Activated T-helper 1 cell treated with Interleukin-2 at 50 U/mL for 16 hours (primary cell): ENCODE measurements around the gene RARB.

Source experiments
- DNase-seq: peaks from one replicate; pipeline ENCODE4 v3.0.0-alpha.2; 2020; ENCODE audit warnings: low read depth

RARB gene

DNA sequence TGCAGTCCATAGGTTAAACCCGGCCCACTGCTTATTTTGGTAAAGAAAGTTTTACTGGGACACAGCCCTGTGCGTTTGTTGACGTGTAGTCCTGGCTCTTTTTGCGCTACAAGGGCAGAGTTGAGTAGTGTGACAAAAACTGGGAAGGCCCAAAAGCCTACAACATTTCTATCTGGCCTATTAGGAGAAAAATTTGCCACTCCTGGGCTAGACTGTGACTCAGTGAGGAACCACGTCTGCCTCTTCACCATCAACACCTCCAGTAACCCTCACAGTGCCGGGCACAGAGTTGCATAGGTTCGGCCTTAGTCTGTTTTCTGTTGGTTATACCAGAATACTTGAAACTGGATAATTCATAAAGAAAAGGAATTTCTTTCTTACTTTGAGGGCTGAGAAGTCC lies 126.3 kb downstream of the RARB start:
- no peak for DNase-seq

DNA sequence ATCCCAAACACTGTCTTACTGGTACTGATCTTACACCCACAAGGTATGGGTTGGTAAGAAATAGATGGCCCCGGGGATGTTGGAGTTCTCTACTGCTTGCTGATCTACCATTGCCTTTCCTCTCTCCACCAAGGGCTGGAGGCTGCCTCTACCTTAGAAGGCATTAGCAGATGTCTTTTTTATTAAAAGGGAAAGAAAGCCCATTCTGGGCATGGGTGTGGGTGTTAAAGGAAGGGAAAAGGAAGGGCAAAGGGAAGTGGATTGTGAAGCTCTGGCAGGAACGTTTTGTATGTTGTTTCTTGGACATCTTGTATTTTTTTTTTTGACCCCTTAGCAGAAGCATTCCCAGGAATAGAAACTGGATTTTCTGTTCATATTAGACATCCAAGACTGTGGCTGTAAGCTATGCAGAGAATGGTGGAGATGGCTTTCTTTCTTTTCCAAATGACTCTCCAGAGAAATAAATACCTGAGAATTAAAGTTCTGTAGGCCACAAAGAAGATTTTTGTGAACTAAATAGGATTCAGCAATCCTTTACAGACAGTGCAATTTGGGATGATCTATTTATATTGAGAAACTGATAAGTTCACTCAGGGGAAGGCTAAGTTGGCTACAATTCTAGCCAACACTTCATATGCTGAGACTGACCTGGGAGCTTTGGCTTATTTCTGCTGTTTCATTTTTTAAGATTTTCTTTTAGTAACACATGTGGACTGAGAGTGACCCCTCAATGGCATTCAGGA lies 127.8 kb downstream of the RARB start:
- no peak for DNase-seq

DNA sequence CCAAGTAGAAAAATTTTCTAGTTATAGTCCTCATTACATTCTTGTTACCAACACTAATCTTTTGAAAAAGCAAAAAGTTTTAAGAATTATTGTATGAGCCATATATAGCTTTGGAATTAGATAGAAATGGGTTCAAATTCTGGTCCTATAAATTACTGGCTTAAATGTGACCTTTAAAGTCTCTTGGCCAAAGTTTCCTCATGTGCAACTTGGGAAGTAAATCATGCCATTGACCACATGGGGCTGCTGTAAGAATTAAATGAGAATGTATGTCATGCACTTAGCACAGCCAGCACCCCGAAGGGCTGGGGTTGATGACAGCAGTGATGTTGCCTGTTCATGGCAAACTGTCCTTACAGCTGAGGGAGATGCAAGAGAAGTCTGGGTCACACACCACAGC lies 128.4 kb downstream of the RARB start:
- no peak for DNase-seq

DNA sequence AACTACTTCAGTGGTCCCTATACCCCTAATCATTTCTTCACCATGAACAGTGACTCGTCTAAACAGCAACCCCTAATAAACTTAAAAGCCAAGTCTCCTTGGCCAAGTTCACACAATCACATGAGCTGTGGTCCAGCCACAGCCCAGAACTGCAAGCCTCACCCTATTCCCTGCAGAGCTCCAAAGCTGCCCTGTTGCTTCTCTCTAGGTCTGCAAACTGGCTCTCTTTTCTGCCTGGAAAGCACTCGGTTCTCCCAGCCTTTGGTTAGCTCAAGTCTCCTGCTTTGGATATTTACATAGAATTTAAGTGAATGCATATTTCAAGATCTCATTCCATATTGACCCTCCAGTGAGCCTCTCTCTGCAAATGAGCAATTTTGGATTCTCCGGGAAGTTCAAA lies 129.6 kb downstream of the RARB start:
- no peak for DNase-seq

DNA sequence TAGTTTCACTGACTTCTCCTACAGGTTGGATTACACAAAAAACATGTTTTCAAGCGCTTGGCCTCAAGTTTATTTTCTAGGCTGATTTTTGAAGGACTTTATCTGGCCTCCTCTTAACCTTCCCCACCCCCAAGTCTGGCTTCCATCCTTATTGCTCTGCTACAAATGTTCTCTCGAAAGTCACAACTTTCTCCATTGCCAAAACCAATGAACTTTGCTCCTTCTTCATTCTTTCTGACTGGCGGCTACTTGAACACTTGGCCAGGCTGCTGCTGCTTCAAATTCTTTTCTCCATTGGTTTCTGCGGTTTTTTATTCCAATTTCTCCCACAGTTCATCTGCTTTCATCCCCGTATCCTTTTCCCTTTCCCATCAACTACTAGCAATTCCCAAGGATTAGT lies 130.1 kb downstream of the RARB start:
- DNase-seq, result no peak

DNA sequence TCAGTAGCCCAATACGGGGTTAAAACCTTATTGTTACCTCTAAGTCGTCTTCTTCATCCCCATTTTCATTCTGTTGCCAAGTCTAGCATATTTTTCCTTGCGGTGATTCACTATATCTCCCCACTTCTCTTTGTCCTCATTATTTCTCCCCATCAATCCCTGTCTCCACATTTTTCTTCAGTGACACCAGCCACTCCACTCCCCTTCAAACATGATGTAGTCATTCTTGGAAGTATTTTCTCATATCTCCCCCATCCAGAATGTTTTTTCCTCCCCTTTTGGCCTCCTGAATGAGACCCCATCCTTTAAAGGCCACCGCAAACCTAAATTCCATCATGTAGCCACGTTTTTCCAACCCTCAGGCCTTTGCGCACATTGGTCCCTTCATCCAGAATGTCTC lies 130.7 kb downstream of the RARB start:
- no peak for DNase-seq

DNA sequence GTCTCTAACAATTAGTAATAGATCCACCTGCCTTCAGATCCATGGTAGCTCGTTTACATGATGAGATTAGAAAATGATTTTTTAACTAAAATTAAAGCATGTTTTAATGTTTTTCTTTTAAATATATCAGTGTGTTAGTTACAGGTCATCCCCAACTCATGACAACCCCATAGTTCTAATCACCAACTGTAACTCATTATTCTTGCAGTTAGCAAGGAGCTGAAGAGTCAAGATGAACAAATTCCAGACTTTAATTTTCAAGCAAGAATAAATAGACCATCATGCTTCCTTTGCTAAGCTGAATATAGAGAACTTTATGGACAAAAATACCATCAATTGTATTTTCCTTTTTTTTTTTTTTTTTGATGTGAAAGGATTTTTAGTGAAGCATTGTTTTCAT lies 135.5 kb downstream of the RARB start:
- DNase-seq, result no peak

DNA sequence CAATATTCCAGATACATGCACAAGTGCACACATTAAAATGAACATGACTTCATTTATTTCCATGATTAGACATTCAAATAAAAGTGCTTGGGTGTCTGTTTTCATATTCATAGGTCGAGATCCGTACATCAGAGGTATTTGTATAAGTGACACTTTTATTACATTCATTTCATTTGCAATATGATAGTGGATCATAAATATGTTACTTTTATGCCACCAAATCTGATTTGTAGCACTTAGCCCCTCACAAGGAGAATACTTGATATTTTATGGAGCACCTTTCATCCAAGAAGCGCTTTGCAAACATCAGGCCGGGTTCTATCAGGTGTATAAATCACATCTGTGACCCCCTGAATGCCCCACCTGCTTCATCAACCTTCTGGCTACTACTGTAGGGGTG lies 136.0 kb downstream of the RARB start:
- no peak for DNase-seq

DNA sequence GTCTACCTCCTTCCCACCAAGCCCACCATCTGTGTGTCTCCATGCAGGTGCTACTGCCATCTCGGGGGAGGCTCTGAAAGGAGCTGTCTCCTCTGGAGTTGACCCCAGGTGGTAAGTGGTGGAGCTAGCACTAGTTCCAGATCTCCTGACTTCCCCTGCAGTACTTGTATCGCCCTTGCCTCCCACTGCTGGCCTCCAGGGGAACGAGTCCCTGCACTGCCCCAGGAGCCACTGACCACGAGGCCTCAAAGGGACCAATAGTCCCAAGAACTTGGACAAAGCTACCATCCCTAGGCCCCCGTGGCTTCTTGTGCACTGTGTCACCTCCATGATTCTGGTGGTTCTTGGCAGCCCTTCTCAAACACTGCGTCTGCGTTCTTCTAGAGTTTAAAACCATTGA lies 137.7 kb downstream of the RARB start:
- DNase-seq, result no peak

DNA sequence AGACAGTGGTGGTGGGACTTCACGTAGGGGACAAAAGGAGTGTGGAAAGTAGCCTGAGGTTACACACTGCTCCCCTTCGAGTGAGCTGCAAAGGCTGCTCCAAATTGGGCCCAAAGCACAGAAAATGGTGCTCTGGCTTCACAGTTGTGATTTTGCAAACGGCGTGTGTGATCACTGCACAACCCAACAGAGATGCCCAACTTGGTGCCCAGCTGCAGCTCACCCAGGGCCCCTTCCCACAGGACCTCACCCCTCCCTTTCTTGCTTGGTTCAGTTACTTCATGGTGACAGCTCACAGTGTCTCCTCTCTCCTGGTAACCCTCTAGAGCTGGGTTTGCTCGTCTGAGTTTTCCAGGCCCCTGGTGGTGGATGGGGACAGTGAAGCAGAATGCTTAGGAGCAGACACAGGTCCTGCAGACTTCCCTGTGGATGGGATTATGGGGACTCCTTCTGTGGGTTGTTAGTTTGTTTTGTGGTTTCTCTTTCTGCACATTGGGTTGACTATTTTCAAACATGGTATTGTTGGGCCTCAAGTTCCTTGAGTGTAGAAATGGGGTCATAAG lies 138.4 kb downstream of the RARB start:
- DNase-seq, result no peak

DNA sequence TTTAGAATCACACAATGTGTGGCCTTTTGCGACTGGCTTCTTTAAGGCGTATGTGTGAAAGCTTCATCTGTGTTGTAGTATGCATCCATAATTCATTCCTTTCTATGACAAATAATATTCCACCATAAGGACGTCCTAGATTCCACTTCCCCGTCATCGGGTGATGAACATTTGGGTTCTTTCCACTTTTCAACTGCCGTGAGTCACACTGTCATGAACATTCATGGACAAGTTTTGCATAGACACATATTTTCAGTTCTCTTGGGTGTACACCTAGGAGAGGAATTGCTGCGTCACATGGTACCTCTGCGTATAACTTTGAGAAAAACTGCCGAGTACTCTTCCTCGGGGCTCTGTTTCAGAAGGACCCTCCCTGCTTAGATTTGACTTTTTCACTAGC lies 139.3 kb downstream of the RARB start:
- DNase-seq, result no peak

DNA sequence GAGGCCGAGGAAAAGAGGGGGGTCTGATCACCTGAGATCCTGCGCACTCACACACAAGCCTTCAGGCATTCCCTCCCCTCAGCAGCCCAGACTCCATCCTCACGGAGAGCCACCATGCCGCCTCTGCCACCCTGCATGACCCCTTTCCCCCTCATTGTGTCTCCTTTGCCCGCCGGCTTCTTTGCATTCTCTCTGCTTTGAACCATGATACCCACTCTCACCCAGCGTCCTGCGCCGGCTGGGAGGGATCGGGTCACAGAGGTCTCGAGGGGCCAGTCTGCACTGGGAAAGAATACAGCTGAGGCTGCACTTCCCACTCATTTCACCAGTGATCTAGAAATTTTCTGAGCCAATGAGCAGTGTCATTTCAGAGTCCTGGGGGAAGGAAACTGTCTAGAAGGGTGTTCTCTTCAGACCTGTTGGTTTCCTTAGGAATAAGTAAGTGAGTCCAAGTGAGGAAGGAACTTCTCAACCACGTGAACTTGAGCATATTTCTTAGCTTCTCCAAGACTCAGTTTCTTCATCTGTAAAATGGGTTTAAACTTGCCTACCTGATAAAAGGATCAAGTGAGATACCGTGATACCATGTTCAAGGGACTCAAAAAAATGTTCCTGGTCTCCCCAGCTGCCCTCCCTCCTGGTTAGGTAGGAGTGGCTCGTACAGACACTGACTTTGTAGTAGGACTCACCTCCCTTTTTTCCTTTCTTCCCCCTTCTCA lies 139.9 kb downstream of the RARB start:
- DNase-seq, result no peak

DNA sequence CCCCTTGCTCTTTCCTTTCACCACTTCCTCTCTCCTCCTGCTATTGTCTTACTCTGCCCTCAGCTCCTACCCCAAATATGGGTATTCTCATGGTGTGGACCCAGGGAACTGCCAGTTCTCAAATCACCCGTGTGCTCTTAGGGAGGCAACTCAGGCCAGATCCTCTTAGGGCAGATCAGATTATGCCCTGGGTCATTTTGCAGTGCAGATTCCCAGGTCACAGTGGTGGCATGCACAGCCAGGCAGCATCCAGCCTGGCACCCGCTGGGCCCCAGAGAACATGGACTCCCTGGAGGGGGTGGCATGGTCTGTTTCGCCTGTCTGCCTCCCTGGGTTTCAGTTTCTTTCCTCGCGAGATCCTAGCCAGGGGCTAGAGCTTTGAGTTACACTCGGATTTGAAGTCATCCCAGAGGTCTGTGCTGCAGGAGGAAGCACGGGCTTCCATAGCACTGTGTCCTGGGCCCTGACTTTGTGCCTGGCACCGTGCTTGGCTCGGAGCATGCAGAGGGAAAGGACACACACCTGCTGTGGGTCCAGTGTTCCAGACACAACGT lies 140.5 kb downstream of the RARB start:
- no peak for DNase-seq

DNA sequence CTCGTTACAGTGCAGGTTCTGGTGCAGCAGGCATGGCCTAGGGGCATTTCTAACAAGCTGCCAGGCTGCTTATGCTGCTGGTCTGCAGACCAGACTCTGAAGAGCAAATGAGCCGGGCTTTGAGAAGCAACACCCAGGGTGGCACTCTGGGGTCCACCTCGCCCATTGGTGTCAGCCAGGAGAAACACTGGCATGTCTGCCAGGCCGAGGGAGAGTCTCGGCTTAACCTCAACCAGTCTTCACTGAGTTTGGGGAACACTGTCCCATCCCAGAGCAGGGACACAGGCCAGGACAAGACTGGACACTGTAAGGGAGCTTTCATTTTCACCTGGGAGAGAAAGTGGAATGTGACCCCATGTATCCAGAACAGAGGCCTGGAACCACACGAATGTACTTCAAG lies 143.2 kb downstream of the RARB start:
- no peak for DNase-seq

DNA sequence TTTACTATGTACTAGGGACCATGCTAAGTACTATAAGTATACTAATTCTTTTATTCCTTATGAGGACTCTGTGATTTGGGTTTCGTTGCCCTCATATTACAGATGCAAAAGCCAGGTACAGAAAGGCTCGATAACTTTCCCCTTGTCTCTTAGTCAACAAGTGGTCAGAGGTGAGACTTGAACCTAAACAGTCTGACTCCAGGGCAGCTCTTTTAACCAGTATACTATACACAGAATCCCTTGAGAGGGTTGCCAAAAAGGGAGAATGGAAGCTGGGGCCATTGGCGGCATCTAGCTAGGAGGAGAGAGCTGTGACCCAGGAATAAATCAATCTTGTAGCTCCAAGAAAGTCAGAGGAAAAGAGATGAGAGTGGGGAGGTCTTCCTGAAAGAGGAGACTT lies 144.3 kb downstream of the RARB start:
- DNase-seq, result no peak

DNA sequence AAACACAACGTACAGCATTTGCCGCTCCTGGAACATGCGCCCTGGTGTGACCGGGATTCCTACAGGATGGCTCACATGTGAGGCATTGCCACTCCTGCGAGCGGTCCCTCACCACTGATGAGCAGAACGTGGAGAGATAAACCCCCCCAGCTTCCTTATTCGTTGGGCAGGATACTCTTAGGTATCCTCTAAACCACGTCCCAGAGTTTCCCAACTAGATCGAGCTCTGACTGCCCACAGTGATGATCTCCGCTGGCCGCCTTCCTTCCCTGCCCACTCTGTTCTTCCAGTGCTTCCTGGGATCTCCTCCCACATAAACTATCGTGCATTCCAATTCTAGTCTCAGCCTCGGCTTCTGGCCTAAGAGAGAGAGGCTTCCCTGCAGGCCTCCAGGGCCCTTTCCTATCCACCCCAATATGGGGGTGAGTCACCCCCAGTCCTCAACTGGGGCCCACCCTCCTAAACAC lies 144.9 kb downstream of the RARB start:
- DNase-seq, result no peak

DNA sequence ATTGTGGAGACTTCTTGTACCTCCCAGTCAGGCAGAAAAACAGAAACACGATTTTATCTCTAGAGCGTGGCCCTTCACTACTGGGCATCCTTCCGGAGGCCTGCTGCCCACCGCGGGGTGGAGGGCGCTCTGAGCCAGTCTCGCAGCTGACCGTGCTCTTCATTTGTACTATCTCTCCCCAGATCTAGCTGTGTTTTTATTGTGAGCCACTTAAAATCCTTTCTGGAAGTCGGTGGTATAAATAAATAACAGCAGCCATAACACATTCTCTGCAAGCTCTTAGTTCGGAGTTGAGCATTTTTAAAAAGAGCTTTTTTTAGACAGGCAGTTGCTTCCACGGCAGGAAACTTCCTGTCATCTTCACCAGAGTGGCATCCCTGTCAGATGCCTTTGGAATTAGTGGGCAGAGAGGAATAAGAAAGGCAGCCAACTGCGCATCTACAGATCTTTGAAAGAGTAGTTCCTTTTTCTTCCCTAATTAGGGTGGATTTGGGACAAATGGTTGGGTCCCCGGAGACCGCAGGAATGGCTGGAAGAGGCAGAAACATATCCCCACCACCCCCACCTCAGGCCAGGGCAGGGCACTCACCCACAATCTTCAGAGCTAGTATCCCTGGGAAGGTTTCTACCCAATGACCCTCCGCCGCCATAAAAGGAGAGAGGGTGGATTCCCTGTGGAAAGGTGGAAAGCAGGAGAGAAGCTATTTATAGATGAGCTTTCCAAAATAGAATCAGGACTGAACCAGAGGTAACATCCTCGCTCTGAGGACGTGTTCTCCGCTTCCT lies 145.5 kb downstream of the RARB start:
- DNase-seq, result no peak

DNA sequence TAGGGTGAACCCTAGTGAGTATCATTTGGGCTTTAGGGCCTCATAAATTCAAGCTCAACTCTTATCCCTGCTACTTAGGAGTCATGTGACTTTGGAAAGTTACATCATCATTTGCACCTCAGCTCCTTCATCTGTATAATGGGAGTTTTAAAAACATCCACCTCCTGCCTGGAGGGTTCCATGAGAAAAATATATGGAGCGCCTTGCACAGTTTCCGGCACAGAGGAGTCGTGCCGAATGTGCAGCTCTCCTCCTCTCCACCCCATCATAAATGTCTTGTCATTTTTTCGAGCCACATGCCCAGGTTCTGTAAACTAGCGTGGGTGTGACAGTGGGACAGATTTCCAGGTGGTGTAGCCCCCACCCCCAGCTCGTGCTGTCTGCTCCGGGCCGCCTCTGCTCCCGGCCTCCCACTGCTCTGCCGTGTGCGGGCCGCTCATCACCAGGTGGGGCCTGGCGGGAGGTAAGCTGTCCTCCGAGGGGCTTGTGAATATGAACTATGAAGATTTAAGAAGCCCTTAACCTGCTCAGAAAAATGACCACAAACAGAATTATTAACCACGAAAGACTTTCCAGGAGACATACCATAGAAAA lies 146.2 kb downstream of the RARB start:
- DNase-seq, result no peak

DNA sequence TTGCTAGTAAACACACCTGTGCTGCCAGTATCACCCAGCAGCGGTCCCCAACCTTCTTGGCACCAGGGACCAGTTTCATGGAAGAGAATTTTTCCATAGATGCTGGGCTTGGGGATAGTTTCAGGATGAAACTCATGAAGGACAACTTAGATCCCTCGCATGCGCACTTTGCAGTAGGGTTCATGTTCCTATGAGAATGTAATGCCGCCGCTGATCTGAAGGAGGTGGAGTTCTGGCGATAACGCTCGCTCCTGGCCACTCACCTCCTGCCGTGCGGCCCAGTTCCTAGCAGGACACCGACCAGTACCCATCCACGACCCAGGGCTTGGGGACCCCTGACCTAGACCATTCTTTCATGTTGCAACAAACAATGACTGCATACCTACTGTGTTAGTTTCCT lies 146.9 kb downstream of the RARB start:
- no peak for DNase-seq

DNA sequence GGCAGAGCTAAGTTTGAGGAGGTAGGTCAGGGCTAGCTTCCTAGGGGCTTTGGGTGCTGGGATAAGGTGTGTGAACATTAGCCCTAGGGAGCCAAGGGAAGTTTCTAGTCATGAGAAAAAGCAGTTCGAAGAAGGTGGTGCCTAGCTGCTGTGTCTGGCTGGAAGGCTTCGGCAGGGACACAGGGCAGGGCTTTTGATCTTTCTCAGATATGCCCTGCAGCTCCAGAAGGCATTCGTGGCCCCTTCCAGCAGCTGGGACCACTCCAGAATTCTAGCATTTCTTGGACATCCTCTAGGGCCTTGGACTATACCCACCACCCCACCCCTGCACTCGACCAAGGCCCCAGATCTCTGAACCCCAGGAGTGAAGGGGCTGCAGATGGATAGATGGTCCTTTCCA lies 148.1 kb downstream of the RARB start:
- DNase-seq, result no peak

DNA sequence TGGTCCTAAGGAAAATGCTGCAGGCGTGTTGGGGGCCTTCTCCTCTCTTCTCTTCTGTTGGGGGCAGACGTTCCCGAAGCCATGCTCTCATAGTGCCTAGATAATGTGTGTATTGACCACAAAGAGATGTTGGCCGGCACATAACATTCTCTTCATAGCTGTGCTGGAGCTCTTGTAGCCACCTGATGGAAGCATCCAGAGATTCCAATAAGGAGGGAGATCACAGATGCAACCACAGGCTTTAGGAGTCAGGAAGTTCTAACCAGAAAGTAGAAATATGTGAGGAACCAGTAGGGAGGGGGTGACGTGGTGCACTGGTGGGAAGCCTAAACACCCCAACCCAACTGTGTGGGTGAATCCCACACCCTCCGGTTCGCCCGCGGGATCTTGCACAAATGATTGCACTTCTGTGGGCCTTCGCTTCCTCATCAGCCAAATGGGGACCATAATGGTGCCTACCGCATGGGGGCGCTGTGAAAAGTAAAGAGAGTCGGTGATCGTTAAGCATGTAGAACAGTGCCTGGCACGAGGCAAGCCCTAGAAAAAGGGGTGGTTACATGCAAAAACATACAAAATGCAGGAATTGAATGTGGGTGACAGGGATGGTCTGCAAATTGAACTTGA lies 148.9 kb downstream of the RARB start:
- no peak for DNase-seq

DNA sequence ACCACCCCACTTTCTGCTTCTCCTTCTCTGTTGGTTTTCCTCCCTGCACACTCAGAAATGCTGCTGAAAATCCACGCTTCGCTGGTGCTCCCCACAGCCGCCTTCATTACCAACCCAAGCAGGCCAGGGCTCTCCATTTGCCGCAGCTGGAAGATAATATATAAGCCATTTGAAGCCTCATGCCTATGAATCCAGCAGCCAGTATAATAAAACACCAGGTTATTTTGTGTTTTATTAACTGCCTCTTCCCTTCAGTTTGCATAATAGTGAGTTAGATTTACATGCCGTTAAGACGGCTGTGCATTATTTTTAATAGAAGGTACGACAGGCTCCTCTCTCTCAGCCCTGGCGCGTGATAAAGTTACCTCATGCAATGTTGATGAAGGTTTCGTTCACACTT lies 150.0 kb downstream of the RARB start:
- DNase-seq, result no peak
